A549 treated with GW870086 at 1 μM for 4 hours (cell line): ENCODE data around the gene TOMM40. TPM values are rescaled to one million over a fixed set of nuclear protein-coding genes. Genes with fewer than 3 reads are reported as not detected.

Source experiments
- total RNA-seq: library from RNA; stranded (reverse); fragments of 200-300 nt; extraction: Qiagen RNA extraction; gene quantifications from 5 replicates; pipeline ENCODE4 v1.2.3, GENCODE V29; 2022; ENCODE audit warnings: low read depth

TOMM40 gene
- 187 to 262 TPM (median 238 TPM) in 5 replicates for total RNA-seq

DNA sequence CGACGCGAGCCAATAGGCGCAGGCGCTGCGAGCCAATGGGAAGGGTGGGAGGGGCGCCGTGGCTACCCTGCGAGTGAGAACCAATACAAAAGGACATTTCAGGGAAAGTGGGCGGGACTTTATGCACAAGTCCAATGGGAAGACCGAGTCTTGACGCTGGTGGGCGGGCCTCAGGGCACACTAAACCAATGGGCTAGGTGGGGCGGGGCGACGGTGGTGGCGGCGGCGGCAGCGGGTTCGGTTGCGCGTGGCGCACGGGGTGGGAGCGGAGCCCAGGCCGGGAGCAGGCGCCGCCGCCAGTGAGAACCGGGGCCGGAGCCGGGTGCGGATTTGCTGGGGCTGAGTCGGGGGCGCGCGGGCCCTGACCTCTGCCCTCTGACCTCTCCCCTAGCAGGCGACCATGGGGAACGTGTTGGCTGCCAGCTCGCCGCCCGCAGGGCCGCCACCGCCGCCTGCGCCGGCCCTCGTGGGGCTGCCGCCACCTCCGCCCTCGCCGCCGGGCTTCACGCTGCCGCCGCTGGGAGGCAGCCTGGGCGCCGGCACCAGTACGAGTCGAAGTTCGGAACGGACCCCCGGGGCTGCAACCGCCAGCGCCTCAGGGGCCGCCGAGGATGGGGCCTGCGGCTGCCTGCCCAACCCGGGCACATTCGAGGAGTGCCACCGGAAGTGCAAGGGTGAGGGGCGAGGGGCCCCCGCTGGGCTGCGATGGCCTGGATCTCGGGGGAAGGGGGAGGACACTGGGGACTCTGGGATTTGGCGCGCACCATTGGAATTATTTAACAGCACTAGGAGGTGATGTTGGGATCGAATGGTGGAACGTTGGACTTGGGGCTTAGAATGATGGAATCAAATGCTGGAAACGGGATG, at the start of gene TOMM40:
TSS of gene TOMM40 (plus strand) at position 239 of the 867 bp plus-strand sequence. CDS start at position 401, 162 bp downstream.

DNA sequence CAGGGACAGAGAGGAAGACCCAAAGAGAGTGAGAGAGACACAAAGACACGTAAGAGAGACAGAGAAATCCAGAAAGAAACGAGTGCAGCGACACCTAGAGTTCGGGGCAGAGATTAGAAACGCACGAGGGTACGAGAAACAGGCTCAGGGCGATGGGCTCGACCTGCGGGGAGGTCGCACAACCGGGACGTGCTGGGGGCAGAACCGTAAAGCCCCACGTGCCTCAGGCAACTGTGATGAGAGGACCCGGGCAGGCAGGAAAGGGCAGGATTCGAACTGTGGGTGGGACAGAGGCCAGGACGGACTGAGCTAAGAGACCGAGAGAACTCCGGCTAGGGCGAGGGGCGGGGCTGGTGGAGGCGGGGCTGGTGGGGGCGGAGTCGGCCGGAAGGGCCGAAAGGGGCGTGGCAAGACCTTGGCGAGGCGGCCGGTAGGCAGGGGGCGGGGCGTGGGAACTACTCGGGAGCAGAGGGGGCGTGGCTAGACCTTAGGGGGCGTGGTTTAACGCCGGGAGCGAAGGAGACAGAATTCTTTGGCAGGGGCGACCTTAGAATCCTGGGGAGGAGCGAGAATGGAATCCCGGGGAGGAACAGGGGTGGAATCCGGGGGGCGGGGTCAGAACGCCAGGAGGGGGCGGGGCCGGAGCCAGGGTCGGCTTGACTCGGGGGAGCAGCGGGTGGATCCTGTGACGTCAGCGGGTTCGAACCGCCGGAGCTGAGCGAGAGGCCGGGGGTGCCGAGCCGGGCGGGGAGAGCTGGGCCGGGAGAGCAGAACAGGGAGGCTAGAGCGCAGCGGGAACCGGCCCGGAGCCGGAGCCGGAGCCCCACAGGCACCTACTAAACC, 45.2 kb upstream of the TOMM40 start, which contains the start of gene NECTIN2:
TSS of gene NECTIN2 (plus strand) at position 686 of the 843 bp plus-strand sequence. CDS start 229 bp downstream, outside the sequence.

DNA sequence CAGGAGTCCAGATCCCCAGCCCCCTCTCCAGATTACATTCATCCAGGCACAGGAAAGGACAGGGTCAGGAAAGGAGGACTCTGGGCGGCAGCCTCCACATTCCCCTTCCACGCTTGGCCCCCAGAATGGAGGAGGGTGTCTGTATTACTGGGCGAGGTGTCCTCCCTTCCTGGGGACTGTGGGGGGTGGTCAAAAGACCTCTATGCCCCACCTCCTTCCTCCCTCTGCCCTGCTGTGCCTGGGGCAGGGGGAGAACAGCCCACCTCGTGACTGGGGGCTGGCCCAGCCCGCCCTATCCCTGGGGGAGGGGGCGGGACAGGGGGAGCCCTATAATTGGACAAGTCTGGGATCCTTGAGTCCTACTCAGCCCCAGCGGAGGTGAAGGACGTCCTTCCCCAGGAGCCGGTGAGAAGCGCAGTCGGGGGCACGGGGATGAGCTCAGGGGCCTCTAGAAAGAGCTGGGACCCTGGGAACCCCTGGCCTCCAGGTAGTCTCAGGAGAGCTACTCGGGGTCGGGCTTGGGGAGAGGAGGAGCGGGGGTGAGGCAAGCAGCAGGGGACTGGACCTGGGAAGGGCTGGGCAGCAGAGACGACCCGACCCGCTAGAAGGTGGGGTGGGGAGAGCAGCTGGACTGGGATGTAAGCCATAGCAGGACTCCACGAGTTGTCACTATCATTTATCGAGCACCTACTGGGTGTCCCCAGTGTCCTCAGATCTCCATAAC, 14.5 kb downstream of the TOMM40 start, which contains the start of gene APOE:
TSS of gene APOE (plus strand) at position 360 of the 724 bp plus-strand sequence. CDS start 829 bp downstream, outside the sequence.

DNA sequence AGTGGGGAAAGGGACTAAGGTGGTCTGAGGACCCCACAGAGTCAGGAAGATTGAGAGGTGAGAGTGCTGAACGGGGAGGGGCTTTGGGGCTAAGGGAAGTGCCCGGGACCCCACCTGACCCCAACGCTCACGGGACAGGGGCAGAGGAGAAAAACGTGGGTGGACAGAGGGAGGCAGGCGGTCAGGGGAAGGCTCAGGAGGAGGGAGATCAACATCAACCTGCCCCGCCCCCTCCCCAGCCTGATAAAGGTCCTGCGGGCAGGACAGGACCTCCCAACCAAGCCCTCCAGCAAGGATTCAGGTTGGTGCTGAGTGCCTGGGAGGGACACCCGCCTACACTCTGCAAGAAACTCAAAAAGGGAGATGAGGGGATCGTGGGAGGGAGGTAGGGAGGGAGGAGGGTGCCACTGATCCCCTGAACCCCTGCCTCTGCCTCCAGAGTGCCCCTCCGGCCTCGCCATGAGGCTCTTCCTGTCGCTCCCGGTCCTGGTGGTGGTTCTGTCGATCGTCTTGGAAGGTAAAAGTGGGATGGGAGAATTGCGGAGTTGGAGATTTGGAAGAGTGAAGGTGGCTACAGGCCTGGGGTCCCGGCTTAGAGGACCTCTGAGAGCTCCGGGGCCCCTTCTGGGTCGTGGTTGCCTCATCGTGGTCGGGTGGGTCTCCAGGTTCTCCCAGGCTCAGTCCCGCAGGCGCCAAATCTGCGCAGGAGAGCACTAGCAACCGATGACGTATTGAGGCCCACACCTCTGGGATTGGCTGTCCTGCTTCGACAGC, 23.6 kb downstream of the TOMM40 start, which contains the start of gene APOC1:
TSS of gene APOC1 (plus strand) at position 176 of the 774 bp plus-strand sequence. CDS start at position 460, 284 bp downstream.

DNA sequence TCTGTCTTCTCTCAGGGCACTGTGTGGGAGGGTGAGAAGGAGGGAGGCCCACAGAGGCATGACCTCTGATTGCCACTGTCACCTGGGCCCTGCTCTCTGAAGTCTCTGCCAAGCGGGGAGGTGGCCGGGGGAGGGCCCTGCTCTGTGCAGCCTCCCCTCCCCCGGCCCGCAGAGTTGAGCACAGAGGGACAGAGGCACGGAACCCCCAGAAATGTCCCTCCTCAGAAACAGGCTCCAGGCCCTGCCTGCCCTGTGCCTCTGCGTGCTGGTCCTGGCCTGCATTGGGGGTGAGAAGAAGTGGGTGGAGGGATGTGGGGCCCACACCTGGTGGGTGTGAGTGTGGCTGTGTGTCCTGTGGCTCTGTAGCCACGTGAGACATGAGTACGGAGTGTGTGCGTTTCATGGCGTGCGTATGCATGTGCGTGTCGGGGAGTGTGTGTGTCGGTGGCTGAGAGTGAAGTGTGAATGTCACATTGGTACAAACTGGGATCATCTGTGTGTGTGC, 51.1 kb downstream of the TOMM40 start, which contains the start of gene APOC4:
TSS of gene APOC4 (plus strand) at position 171 of the 505 bp plus-strand sequence. CDS start at position 212, 41 bp downstream.

Other genes with a start within 250 kb of the TOMM40 start
- 106 to 117 TPM (median 111 TPM) in 5 replicates for gene PVR, start 247.3 kb upstream of the TOMM40 start, total RNA-seq
- gene CEACAM19, start 219.8 kb upstream of the TOMM40 start, total RNA-seq: 7.3 to 10.3 TPM (median 9.3 TPM) in 5 replicates
- 0.10 to 0.12 TPM (median 0.11 TPM) in 3 of 5 replicates, not detected in the others for gene CEACAM16, start 192.1 kb upstream of the TOMM40 start, total RNA-seq
- gene BCL3, start 142.5 kb upstream of the TOMM40 start, total RNA-seq: 38.4 to 70.3 TPM (median 61.0 TPM) in 5 replicates
- not detected in 5 replicates for gene CBLC, start 113.4 kb upstream of the TOMM40 start, total RNA-seq
- gene BCAM, start 82.2 kb upstream of the TOMM40 start, total RNA-seq: 64.5 to 83.6 TPM (median 79.2 TPM) in 5 replicates
- 66.5 to 83.2 TPM (median 79.6 TPM) in 5 replicates for gene NECTIN2, start 45.0 kb upstream of the TOMM40 start, total RNA-seq
- 13.6 to 18.6 TPM (median 13.8 TPM) in 5 replicates for gene APOE, start 14.5 kb downstream of the TOMM40 start, total RNA-seq
- 111 to 136 TPM (median 124 TPM) in 5 replicates for gene APOC1, start 23.4 kb downstream of the TOMM40 start, total RNA-seq
- not detected in 5 replicates for gene APOC4, start 51.0 kb downstream of the TOMM40 start, total RNA-seq
- gene APOC2, start 54.8 kb downstream of the TOMM40 start, total RNA-seq: 0.24 TPM in 1 of 5 replicates, not detected in the others
- 130 to 177 TPM (median 172 TPM) in 5 replicates for gene CLPTM1, start 64.1 kb downstream of the TOMM40 start, total RNA-seq
- gene RELB, start 110.2 kb downstream of the TOMM40 start, total RNA-seq: 20.7 to 43.3 TPM (median 37.9 TPM) in 5 replicates
- gene CLASRP, start 147.8 kb downstream of the TOMM40 start, total RNA-seq: 55.4 to 67.9 TPM (median 63.9 TPM) in 5 replicates
- gene ZNF296, start 185.2 kb downstream of the TOMM40 start, total RNA-seq: 8.9 to 14.9 TPM (median 12.3 TPM) in 5 replicates
- 90.6 to 105 TPM (median 94.4 TPM) in 5 replicates for gene GEMIN7, start 188.0 kb downstream of the TOMM40 start, total RNA-seq
- gene PPP1R37, start 201.9 kb downstream of the TOMM40 start, total RNA-seq: 23.0 to 34.7 TPM (median 34.0 TPM) in 5 replicates